Stomach (tissue), 4 donors: ENCODE data around the gene ST6GALNAC3.

Experiments
- EP300 ChIP-seq: sonication (generic); formaldehyde crosslinking; IDR thresholded peaks from one replicate; pipeline ENCODE4 v1.6.1; 2017; ENCODE audit warnings: antibody characterized with exemption
- TF ChIP-seq, protein P1 (sequence below), 7 experiments: fragments of 450-650 bp in 4 of 7; fragments of 200-600 bp in 3 of 7; sonication (generic) in 3 of 7; IDR thresholded peaks; one replicate each; pipeline ENCODE4 v1.5.1; 2016 to 2019; ENCODE audit warnings: antibody characterized with exemption in 7 of 7, control low read depth in 2 of 7, mild to moderate bottlenecking in 1 of 7

DNA sequence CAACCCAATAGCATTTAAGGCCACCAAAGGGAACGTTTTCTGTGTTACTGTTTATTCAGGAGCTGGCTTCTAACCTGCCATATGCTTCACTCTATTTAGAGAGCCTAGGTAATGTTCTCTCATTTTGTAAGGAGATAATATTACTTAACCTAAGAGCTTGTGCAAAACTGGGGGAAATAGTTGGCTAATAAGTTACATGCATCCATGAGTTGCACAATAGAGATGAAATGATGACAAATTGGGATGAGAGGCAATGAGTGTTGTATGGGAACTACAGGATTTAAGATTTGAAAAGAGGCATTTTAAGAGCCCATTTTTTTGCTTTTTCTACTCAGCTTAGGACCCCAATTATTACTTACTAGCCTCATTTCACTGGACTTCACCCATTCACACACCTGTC is 151.0 kb downstream of the ST6GALNAC3 start:
- no peak for TF ChIP-seq EP300
- TF ChIP-seq, protein P1, sequence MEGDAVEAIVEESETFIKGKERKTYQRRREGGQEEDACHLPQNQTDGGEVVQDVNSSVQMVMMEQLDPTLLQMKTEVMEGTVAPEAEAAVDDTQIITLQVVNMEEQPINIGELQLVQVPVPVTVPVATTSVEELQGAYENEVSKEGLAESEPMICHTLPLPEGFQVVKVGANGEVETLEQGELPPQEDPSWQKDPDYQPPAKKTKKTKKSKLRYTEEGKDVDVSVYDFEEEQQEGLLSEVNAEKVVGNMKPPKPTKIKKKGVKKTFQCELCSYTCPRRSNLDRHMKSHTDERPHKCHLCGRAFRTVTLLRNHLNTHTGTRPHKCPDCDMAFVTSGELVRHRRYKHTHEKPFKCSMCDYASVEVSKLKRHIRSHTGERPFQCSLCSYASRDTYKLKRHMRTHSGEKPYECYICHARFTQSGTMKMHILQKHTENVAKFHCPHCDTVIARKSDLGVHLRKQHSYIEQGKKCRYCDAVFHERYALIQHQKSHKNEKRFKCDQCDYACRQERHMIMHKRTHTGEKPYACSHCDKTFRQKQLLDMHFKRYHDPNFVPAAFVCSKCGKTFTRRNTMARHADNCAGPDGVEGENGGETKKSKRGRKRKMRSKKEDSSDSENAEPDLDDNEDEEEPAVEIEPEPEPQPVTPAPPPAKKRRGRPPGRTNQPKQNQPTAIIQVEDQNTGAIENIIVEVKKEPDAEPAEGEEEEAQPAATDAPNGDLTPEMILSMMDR (IDR thresholded peaks at IDR 0.05) = no peak
